HepG2 (cell line): ENCODE data around the gene GRB7. TPM values are rescaled to one million over a fixed set of nuclear protein-coding genes. Genes with fewer than 3 reads are reported as not detected.

Source experiments
- GATAD1 ChIP-seq: IDR thresholded peaks from 2 replicates; pipeline ENCODE4 v1.6.1; 2016; ENCODE audit warnings: missing genetic modification reagents, missing compliant biosample characterization
- KDM6A ChIP-seq: IDR thresholded peaks from 2 replicates; pipeline ENCODE4 v1.6.1; 2016; ENCODE audit warnings: low read depth
- MAFF ChIP-seq: IDR thresholded peaks from 2 replicates; pipeline ENCODE4 v1.6.1; 2011; ENCODE audit warnings: low read depth, low read length, improper control_type of control experiment
- NR2F1 ChIP-seq, 2 experiments: fragments of 450-650 bp in 1 of 2; formaldehyde crosslinking in 1 of 2; IDR thresholded peaks; 2 replicates each; pipeline versions ENCODE4 v1.5.0 to v1.6.1; 2016 to 2020; ENCODE audit warnings: mild to moderate bottlenecking in 1 of 2, missing compliant biosample characterization in 1 of 2, missing genetic modification reagents in 1 of 2, moderate library complexity in 1 of 2
- NRL ChIP-seq: sonication (generic); formaldehyde crosslinking; IDR thresholded peaks from 2 replicates; pipeline ENCODE4 v1.5.0; 2020; ENCODE audit warnings: missing genetic modification reagents, mild to moderate bottlenecking, moderate library complexity, borderline replicate concordance
- PATZ1 ChIP-seq: sonication (generic); formaldehyde crosslinking; IDR thresholded peaks from 2 replicates; pipeline ENCODE4 v1.4.0; 2020; ENCODE audit warnings: missing genetic modification reagents
- PRMT3 ChIP-seq: sonication (generic); formaldehyde crosslinking; IDR thresholded peaks from 2 replicates; pipeline ENCODE4 v1.8.1; 2022; ENCODE audit warnings: low read depth, mild to moderate bottlenecking, moderate library complexity, missing genetic modification reagents, borderline replicate concordance
- RFXANK ChIP-seq: IDR thresholded peaks from 2 replicates; pipeline ENCODE4 v1.6.1; 2016
- SMAD3 ChIP-seq: sonication (generic); formaldehyde crosslinking; IDR thresholded peaks from 2 replicates; pipeline ENCODE4 v1.4.0; 2020; ENCODE audit warnings: missing genetic modification reagents
- SNAI1 ChIP-seq: sonication (generic); formaldehyde crosslinking; IDR thresholded peaks from 2 replicates; pipeline ENCODE4 v1.5.0; 2020; ENCODE audit warnings: mild to moderate bottlenecking, missing genetic modification reagents, borderline replicate concordance
- TARDBP ChIP-seq: sonication (generic); formaldehyde crosslinking; IDR thresholded peaks from 2 replicates; pipeline ENCODE4 v1.8.0; 2022; ENCODE audit warnings: mild to moderate bottlenecking, missing genetic modification reagents
- THAP11 ChIP-seq: IDR thresholded peaks from 2 replicates; pipeline ENCODE4 v1.6.1; 2016; ENCODE audit warnings: missing biosample characterization, missing genetic modification reagents
- ZFY ChIP-seq: sonication (generic); formaldehyde crosslinking; IDR thresholded peaks from 2 replicates; pipeline ENCODE4 v1.4.0; 2020; ENCODE audit warnings: missing genetic modification reagents
- ZNF143 ChIP-seq: sonication (generic); formaldehyde crosslinking; IDR thresholded peaks from 2 replicates; pipeline ENCODE4 v1.4.0; 2020; ENCODE audit warnings: missing genetic modification reagents
- ZNF235 ChIP-seq: sonication (generic); formaldehyde crosslinking; IDR thresholded peaks from 2 replicates; pipeline ENCODE4 v1.8.1; 2023; ENCODE audit warnings: mild to moderate bottlenecking, missing genetic modification reagents, borderline replicate concordance
- ZNF335 ChIP-seq: sonication (generic); formaldehyde crosslinking; IDR thresholded peaks from 2 replicates; pipeline ENCODE4 v1.4.0; 2020; ENCODE audit warnings: missing genetic modification reagents
- ZNF510 ChIP-seq: sonication (generic); formaldehyde crosslinking; IDR thresholded peaks from 2 replicates; pipeline ENCODE4 v1.4.0; 2020; ENCODE audit warnings: low read depth, mild to moderate bottlenecking, missing genetic modification reagents
- ZSCAN29 ChIP-seq: sonication (generic); formaldehyde crosslinking; conservative IDR thresholded peaks from 2 replicates; pipeline ENCODE4 v1.4.0; 2020; ENCODE audit warnings: mild to moderate bottlenecking, missing genetic modification reagents
- polyA plus RNA-seq, 8 experiments: library from polyadenylated mRNA; depleted of rRNA in 3 of 8; stranded (reverse) in 7 of 8; unstranded in 1 of 8; fragments of >200 nt; fragmentation: Illumina TruSeq in 4 of 8; extraction: Trizol in 4 of 8; gene quantifications; 2 replicates each; pipeline versions ENCODE4 v1.2.1 to v1.2.3, GENCODE V29; 2011 to 2016; ENCODE audit warnings: low read depth in 4 of 8, missing spikeins in 1 of 8, mixed read lengths in 1 of 8; ENCODE audit not compliant: insufficient read depth in 1 of 8
- total RNA-seq, 5 experiments: library from RNA; depleted of rRNA; stranded (reverse); fragments of >200 nt; fragmentation: Illumina TruSeq; extraction: Trizol; gene quantifications; 2 replicates each; pipeline ENCODE4 v1.2.3, GENCODE V29; 2016; ENCODE audit warnings: low read depth in 1 of 5
- TF ChIP-seq, protein P1 (sequence below): sonication (generic); formaldehyde crosslinking; IDR thresholded peaks from 2 replicates; pipeline ENCODE4 v1.4.0; 2020; ENCODE audit warnings: mild to moderate bottlenecking, missing genetic modification reagents
- TF ChIP-seq, protein P2 (sequence below): sonication (generic); formaldehyde crosslinking; IDR thresholded peaks from 2 replicates; pipeline ENCODE4 v1.4.0; 2020; ENCODE audit warnings: missing genetic modification reagents, mild to moderate bottlenecking, borderline replicate concordance
- TF ChIP-seq, protein P3 (sequence below): sonication (generic); formaldehyde crosslinking; IDR thresholded peaks from 2 replicates; pipeline ENCODE4 v1.5.0; 2020; ENCODE audit warnings: missing genetic modification reagents, mild to moderate bottlenecking, borderline replicate concordance
- TF ChIP-seq, protein P4 (sequence below): IDR thresholded peaks from 2 replicates; pipeline ENCODE4 v1.6.1; 2018; ENCODE audit warnings: missing genetic modification reagents

The GRB7 gene
- total and polyA plus RNA-seq, 2 of the 13 experiments (the other 11 are each of a cell fraction or from before 2014, with no cell fraction given), result 60.2 to 77.7 TPM

DNA sequence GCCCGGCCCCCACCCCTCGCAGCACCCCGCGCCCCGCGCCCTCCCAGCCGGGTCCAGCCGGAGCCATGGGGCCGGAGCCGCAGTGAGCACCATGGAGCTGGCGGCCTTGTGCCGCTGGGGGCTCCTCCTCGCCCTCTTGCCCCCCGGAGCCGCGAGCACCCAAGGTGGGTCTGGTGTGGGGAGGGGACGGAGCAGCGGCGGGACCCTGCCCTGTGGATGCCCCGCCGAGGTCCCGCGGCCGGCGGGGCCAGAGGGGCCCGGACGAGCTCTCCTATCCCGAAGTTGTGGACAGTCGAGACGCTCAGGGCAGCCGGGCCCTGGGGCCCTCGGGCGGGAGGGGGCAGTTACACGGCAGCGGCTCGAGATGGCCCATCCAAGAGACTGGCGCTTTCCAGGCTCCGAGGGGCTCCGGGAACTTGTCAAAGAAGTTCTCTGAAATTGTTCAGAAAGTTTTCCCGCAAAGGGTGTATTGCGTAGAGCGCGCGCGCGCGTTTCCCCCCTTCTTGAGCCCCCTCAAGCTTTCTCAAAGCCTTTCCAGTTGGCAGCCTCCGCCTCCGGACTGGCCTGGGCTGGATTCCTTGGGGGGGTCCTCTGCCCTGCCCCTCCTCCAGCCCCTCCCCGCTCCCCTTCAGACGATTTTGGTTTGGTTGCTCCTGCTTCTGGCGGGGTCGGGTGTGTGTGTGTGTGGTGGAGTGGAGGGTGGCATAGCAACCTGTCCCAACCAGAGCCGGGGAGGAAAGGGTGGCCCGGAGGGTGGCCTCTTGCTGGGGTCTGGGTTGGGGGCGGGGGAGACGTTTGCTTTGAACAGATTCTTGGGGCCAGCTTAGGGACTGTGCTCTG, 37.4 kb upstream of the GRB7 start (continued):
- TF ChIP-seq KDM6A (CRISPR knock-in tag) (no peak; the same call in 1 of the 2 replicates), ZSCAN29 (CRISPR knock-in tag) (no peak), PRMT3 (CRISPR knock-in tag) (no peak), THAP11 (CRISPR knock-in tag) (0 out of 2 replicates have a peak, but pooled peaks have one; percentile 23), GATAD1 (CRISPR knock-in tag) (no peak; the same call in 1 of the 2 replicates), ZNF510 (0 out of 2 replicates have a peak, but pooled peaks have one; percentile 34), SMAD3 (no peak), ZNF235 (CRISPR knock-in tag) (0 out of 2 replicates have a peak, but pooled peaks have one; percentile 29), MAFF (no peak), NRL (no peak; the same call in 1 of the 2 replicates), PATZ1 (peak; percentile 73), ZNF143 (CRISPR knock-in tag) (no peak), SNAI1 (CRISPR knock-in tag) (no peak), TARDBP (CRISPR knock-in tag) (0 out of 2 replicates have a peak, but pooled peaks have one; percentile 28), RFXANK (CRISPR knock-in tag) (no peak), NR2F1 (CRISPR knock-in tag; IDR thresholded peaks at IDR 0.05) (no peak), ZNF335 (CRISPR knock-in tag) (no peak), ZFY (CRISPR knock-in tag) (peak; percentile 67)
- TF ChIP-seq, protein P1, sequence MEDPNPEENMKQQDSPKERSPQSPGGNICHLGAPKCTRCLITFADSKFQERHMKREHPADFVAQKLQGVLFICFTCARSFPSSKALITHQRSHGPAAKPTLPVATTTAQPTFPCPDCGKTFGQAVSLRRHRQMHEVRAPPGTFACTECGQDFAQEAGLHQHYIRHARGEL (CRISPR knock-in tag), result no peak
- TF ChIP-seq, protein P2, sequence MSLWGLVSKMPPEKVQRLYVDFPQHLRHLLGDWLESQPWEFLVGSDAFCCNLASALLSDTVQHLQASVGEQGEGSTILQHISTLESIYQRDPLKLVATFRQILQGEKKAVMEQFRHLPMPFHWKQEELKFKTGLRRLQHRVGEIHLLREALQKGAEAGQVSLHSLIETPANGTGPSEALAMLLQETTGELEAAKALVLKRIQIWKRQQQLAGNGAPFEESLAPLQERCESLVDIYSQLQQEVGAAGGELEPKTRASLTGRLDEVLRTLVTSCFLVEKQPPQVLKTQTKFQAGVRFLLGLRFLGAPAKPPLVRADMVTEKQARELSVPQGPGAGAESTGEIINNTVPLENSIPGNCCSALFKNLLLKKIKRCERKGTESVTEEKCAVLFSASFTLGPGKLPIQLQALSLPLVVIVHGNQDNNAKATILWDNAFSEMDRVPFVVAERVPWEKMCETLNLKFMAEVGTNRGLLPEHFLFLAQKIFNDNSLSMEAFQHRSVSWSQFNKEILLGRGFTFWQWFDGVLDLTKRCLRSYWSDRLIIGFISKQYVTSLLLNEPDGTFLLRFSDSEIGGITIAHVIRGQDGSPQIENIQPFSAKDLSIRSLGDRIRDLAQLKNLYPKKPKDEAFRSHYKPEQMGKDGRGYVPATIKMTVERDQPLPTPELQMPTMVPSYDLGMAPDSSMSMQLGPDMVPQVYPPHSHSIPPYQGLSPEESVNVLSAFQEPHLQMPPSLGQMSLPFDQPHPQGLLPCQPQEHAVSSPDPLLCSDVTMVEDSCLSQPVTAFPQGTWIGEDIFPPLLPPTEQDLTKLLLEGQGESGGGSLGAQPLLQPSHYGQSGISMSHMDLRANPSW, result no peak
- TF ChIP-seq, protein P3, sequence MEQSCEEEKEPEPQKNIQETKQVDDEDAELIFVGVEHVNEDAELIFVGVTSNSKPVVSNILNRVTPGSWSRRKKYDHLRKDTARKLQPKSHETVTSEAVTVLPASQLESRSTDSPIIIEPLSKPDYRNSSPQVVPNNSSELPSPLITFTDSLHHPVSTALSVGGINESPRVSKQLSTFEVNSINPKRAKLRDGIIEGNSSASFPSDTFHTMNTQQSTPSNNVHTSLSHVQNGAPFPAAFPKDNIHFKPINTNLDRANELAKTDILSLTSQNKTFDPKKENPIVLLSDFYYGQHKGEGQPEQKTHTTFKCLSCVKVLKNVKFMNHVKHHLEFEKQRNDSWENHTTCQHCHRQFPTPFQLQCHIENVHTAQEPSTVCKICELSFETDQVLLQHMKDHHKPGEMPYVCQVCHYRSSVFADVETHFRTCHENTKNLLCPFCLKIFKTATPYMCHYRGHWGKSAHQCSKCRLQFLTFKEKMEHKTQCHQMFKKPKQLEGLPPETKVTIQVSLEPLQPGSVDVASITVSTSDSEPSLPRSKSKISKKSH (CRISPR knock-in tag), result no peak; the same call in 1 of the 2 replicates
- TF ChIP-seq, protein P4, sequence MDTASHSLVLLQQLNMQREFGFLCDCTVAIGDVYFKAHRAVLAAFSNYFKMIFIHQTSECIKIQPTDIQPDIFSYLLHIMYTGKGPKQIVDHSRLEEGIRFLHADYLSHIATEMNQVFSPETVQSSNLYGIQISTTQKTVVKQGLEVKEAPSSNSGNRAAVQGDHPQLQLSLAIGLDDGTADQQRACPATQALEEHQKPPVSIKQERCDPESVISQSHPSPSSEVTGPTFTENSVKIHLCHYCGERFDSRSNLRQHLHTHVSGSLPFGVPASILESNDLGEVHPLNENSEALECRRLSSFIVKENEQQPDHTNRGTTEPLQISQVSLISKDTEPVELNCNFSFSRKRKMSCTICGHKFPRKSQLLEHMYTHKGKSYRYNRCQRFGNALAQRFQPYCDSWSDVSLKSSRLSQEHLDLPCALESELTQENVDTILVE, result no peak
